ENCODE results near the gene FYB1. TPM values are rescaled to one million over a fixed set of nuclear protein-coding genes. Genes with fewer than 3 reads are reported as not detected.

The FYB1 gene
- total RNA-seq, 1 experiment from 2014 or later, result not detected

- H3K4me1 ChIP-seq (ENCODE audit: insufficient read depth, low read length), result no peaks in the 10 kb centered on the region; the same call in 1 of the 2 replicates
- no peaks in the 10 kb centered on the region for H3K9me3 Mint-ChIP-seq
- H2AFZ ChIP-seq (ENCODE audit: low read length), result no peak overlapping the region
- H3K23ac ChIP-seq (ENCODE audit: insufficient read length, low read depth, low read length), result no peak overlapping the region
- no peaks in the 10 kb centered on the region for H3K79me2 ChIP-seq (ENCODE audit: insufficient read depth, low read length)
- H3K9me3 ChIP-seq (ENCODE audit: control insufficient read depth, low read depth, low read length), result no peaks in the 10 kb centered on the region
- no peak overlapping the region for H4K8ac ChIP-seq (replicated peaks; ENCODE audit: insufficient read length, low read depth, low read length)
- no peak overlapping the region for H2BK12ac ChIP-seq (ENCODE audit: insufficient read length, low read depth, low read length)
- no peaks in the 10 kb centered on the region for H4K20me1 ChIP-seq (ENCODE audit: control insufficient read depth, insufficient read depth, insufficient read length)
- no peak overlapping the region for H3K56ac ChIP-seq (ENCODE audit: insufficient read length, low read depth, low read length)
- no peak overlapping the region for H2AK5ac ChIP-seq (ENCODE audit: insufficient read length, low read length)
- H3K4ac ChIP-seq (ENCODE audit: low read depth, low read length), result no peak overlapping the region
- no peak overlapping the region for H2BK20ac ChIP-seq (ENCODE audit: low read depth, low read length, poor library complexity, severe bottlenecking)
- H3K27me3 ChIP-seq (ENCODE audit: insufficient read depth, low read length), result no peaks in the 10 kb centered on the region
- H3T11ph ChIP-seq (ENCODE audit: low read length), result no peak overlapping the region
- H2BK5ac ChIP-seq (ENCODE audit: insufficient read length, low read length), result no peak overlapping the region
- no peak overlapping the region for H2BK120ac ChIP-seq (ENCODE audit: low read depth, low read length, poor library complexity, severe bottlenecking)
- TF ChIP-seq CTCF (conservative IDR thresholded peaks at IDR 0.05), result no peak
- H3K4me1 Mint-ChIP-seq, result peaks cover 5 to 15% of the 10 kb centered on the region in 2 experiments; a peak in 3 of 4 replicates
- no peaks in the 10 kb centered on the region for H3K23me2 ChIP-seq (ENCODE audit: insufficient read length, low read depth, low read length, poor library complexity, severe bottlenecking)
- no CpG with 5 or more reads among the region's 1 CpG for WGBS (ENCODE audit: extremely low coverage, insufficient read length, low lambda C conversion rate)
- H3K27ac Mint-ChIP-seq, result no peak overlapping the region
- no peaks in the 10 kb centered on the region for H3K27me3 Mint-ChIP-seq (ENCODE audit: low read depth)
- no peak overlapping the region for H3K4me2 ChIP-seq (ENCODE audit: insufficient read depth, insufficient read length, low read length)
- DNase-seq, result no peak
- H3K36me3 Mint-ChIP-seq (ENCODE audit: insufficient read depth in 1 of 3, low read depth in 3 of 3), result no peaks in the 10 kb centered on the region
- no peak overlapping the region for H2BK15ac ChIP-seq (ENCODE audit: low read depth, low read length)
- H3K14ac ChIP-seq (ENCODE audit: insufficient read depth, low read length), result no peak overlapping the region
- no peak overlapping the region for H3K27ac ChIP-seq (ENCODE audit: insufficient read length, low read depth, low read length)
- no peak overlapping the region for H4K5ac ChIP-seq (ENCODE audit: insufficient read length, low read depth, low read length)
- H3K18ac ChIP-seq (ENCODE audit: insufficient read length, low read depth, low read length), result no peak overlapping the region
- no peaks in the 10 kb centered on the region for H3K79me1 ChIP-seq (ENCODE audit: insufficient read depth, low read depth, low read length, poor library complexity, severe bottlenecking)
- no peak overlapping the region for H3K4me3 Mint-ChIP-seq
- H3K9ac ChIP-seq (ENCODE audit: extremely low read depth, insufficient read length, low read length), result no peak overlapping the region
- H4K91ac ChIP-seq (ENCODE audit: insufficient read length, low read depth, low read length), result no peak overlapping the region
These were observed 7.2 kb upstream of the FYB1 start for GRCh38 chr5:39226558-39226957.

Measured in H9 (cell line).